GM18868 (cell line): ENCODE measurements around the gene FLNA.
"Not testable (repeated sequence)": the region's sequence is repeated elsewhere in the genome, so short reads cannot be mapped to it uniquely, and the experiment has no call there.

Source experiments
- ATAC-seq: cut with Tn5 transposase; IDR thresholded peaks from one replicate; pipeline ENCODE4 v1.9.1; 2021; ENCODE audit warnings: mild to moderate bottlenecking, moderate library complexity; ENCODE audit not compliant: unreplicated experiment

Gene FLNA, protein sequence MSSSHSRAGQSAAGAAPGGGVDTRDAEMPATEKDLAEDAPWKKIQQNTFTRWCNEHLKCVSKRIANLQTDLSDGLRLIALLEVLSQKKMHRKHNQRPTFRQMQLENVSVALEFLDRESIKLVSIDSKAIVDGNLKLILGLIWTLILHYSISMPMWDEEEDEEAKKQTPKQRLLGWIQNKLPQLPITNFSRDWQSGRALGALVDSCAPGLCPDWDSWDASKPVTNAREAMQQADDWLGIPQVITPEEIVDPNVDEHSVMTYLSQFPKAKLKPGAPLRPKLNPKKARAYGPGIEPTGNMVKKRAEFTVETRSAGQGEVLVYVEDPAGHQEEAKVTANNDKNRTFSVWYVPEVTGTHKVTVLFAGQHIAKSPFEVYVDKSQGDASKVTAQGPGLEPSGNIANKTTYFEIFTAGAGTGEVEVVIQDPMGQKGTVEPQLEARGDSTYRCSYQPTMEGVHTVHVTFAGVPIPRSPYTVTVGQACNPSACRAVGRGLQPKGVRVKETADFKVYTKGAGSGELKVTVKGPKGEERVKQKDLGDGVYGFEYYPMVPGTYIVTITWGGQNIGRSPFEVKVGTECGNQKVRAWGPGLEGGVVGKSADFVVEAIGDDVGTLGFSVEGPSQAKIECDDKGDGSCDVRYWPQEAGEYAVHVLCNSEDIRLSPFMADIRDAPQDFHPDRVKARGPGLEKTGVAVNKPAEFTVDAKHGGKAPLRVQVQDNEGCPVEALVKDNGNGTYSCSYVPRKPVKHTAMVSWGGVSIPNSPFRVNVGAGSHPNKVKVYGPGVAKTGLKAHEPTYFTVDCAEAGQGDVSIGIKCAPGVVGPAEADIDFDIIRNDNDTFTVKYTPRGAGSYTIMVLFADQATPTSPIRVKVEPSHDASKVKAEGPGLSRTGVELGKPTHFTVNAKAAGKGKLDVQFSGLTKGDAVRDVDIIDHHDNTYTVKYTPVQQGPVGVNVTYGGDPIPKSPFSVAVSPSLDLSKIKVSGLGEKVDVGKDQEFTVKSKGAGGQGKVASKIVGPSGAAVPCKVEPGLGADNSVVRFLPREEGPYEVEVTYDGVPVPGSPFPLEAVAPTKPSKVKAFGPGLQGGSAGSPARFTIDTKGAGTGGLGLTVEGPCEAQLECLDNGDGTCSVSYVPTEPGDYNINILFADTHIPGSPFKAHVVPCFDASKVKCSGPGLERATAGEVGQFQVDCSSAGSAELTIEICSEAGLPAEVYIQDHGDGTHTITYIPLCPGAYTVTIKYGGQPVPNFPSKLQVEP (N-terminal part only)

DNA sequence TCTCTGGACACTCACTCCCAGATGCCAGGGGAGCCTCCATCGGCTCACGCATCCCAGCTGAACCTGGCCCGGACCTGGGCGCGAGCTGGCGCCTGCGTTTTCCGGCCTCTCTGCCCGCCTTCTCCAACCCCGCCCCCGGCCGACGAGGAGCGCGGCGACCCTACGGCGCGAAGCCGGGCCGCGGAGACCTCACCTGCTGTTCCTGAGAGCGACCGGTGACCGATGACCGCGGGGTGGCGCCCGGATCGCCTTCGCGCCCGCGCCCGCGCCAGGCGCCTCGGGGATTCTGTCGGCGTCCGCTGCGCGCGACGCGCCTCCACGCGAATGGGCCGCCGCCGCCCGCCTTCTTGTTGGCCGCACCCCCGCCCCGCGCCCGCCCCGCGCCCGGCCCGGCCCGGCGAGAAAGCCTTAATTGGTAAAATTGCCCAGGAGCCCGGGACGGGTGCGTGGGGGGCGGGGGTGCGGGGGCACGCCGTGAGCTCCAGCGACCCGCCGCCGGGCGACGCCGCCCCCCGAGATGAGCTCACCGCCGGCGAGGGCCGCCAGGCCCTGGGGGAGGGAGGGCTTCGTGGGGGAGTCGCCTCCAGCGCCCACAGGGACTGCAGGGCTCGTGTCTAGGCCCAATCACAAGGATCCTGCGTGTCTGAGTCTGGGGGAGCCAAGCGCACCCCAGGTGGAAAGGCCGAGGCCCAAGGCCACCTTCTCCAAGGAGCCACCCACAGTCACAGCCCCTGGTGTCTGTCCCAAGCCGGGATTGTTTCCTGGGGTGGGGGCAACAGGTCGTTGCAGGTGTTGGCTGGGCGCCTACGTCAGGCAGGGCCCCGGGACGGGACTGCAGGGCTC lies at the start of gene FLNA:
Gene FLNA (minus strand): TSS at position 322 of the 843 bp plus-strand sequence. CDS start 3,389 bp downstream, outside the sequence.
- ATAC-seq = no peak

DNA sequence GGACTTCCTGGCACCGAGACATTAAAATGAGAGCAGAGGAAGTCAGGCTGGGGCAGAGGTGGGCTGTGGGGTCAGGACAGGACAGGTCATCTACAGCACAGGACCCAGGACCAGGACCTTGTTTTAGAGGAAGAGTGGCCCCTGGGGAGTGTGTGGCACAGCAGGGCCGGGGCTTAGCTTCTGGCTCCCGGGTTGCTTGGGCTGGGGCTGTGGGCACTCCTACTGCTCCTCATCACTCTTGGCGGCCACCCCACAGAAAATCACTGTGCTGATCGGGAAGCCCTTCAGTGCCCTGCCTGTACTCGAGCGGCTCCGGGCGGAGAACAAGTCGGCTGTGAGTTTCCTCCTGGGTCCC lies 45.9 kb upstream of the FLNA start:
- no peak for ATAC-seq

DNA sequence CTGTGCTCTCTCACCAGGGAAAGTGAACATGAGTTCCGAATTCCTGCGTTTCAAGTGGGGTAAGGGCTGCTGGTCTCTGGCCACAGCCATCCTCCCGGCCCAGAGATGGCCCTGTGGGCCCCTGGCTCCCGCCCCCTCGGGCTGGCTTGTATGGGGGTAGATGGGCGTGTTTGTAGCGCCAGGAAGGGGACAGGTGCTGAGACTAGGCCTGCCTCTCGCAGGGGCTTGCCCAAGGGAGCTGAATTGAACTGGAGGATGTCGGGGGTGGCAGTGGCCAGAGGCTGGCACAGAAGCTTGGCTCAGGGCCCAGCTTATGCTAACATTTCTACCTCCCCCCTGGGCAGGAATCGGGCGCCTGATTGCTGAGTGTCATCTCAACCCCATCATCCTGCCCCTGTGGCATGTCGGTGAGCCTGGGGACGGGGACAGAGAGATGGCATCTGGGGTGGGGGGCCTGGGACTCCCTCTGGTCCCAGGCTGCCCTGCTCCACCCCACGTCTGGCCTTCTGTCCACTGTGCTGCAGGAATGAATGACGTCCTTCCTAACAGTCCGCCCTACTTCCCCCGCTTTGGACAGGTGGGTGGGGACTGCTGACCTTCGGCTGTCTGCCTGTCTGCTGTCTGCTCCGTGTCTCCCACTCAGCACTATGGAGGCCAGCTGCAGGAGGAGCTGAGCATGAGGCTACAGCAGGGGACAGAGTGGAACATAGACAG lies 45.4 kb upstream of the FLNA start:
- ATAC-seq = no peak

DNA sequence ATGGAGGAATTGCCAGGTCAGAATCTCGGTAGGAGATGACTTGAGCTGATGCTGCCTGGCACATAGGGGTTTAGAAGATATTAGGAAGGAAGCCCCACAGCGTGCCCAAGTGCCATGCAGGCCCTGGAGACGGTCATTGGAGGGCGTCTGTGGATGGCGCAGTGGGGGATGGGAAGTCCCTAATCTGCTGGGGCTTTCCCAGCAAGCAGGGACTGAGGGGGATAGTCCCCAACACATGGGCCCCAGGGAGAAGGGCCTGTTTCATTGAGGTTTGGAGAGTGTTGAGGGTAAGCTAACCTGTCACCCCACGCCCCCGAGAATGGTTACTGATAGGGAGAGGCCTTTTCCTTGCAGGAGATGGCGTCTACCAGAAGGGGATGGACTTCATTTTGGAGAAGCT lies 44.8 kb upstream of the FLNA start:
- ATAC-seq = no peak

DNA sequence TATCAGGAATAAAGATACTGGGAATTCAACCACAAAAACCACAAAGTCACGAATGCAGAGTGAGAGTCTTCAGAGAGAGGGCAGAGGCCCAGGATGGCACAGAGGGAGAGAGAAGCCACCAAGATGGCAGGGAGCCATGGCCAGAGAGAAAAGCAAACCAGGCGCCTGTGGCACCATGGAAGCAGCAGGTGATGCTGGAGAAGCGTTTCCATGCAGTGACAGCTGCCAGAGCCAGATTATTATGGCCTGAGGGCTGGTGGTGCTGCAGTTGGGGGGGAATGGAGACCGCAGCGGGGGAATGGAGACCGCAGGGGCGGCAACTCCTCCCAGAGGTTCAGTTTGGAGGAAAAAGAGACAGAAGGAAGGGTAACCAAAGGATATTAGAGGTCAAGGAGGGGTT lies 42.7 kb upstream of the FLNA start:
- ATAC-seq = no peak

DNA sequence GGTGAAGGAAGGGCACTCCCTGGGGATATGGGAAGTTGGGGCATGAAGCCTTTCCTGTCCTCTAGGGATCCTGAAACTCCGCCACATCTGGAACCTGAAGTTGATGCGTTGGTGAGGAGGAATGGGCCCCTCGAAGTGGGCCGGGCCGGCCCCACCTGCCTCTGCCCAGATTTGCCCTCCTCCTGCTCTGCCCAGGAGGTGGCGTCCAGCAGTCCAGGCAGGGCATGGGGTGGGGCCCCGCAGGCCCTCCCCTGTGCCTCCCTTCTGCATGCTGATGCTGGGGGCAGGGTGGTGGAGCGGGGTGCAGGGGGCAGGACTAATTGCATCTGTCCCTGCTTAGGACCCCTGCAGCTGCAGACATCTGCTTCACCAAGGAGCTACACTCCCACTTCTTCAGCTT lies 38.7 kb upstream of the FLNA start:
- ATAC-seq = no peak

DNA sequence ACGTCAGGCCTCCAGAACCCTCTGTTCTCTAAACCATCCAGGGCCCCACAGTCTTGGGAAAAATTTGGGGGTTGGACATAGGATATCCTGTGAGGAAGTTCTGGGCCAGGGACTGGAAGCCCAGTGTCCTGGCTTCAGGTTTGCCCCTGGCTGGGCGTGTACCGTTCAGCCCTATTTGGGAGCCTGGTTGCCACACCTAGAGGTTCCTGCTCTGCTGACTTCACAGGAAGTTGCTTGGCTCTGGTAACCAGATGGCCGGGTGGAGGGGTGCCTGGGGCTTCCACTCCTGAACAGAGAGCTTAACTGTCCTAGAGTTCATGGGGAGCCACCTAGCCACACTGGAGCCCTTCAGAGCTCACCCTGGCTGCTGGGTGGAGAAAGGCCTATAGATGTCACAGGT lies 38.0 kb upstream of the FLNA start:
- ATAC-seq = no peak

DNA sequence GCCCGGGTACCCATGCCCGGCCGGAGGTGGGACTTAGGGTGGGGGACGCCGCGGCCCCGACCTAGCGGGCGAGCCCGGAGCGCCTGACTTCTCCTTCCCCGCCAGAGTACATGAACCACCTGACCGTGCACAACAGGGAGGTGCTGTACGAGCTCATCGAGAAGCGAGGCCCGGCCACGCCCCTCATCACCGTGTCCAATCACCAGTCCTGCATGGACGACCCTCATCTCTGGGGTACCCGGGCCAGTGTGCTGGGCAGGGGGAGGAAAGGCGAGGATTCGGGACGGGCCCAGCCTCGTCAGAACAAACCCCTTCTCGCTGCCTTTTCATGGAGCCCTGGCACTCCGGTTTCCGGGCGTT lies 37.5 kb upstream of the FLNA start:
- peak; percentile 62 for ATAC-seq

DNA sequence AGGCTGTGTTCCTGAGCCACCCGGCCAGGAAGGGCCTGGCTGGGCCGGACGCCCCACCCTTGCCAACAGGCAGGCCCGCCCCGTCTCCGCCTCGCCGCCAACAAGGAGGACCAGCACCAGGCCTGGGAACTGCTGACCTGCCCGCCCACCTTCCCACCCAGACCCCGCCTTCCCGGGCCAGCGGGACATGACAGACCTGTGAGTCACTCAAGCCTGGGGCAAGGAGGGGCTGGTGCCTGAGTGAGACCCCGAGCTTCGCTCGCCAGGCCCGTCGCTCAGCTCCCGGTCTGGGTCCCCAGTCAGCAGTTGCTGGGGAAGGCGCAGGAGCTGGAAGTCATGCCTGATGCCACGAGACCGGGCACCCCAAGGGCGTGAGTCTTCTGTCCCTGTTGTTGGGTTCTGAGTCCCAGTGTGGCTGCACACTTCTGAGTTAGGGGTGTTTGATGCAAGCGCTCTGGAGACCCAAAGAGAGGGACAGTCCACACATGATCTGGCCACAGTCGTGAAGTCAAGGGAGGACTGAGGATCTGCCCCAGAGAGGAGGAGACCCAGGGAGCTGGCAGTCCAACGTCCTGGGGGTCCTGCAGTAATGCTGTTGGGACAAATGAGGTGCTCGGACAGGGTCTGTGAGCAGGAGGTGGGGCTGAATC lies 34.9 kb upstream of the FLNA start, which contains the start of gene DNASE1L1:
Gene DNASE1L1 (minus strand): TSS at position 33 of the 650 bp plus-strand sequence. CDS start 3,686 bp downstream, outside the sequence.
- no peak for ATAC-seq

DNA sequence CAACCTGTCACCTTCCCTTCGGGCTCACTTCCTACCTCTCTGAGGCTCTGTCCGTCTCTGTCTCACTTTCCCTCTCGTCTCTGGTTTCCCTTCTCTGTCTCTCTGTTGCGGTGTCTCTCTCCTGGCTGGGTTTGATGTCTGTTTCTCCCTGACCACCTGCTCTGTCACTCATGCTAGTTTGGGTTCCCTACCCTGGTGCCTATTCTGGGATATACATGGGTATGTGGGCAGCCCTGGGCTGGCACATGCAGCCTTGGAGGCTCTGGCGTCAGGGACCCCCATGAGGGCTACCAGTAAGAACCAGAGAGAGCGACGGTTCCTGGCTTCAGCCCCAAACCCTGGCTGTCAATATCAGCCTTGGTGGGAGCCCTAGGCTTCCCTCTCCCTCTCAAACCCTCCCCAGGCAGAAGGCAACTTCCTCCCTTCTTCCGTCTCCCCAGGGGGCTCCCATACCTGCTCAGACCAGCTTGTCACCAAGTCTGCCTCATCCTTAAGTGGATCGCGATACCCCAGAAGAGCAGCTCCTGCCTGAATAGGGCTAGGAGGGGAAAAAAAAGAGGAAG lies 34.3 kb upstream of the FLNA start:
- no peak for ATAC-seq

DNA sequence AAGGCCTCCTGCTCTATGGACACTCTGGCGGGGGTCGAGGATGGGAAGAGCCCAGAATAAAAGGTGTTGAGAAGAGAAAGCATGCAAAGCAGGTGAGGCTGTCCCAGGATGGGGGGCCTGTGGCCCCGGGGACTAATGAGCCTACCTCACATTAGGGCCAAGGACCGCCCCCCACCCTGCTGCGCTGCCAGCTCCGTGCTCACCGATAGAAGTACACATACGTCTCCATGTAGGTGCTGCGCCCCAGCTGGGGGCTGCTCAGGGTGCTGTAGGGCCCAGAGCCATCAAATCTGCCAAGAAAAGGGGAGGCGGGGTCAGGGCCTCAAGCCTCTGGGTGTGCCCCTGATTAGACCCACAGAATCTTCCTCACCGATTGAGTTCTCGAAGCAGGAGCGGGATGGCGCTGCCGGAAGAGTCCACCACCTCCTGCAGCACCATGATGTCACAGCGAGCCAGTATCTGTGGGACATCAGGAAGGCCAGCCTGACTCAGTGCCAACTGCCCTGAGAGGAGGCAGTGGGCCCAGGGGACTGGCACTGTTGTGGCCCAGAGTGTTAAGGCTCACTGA lies 30.3 kb upstream of the FLNA start:
- no peak for ATAC-seq

DNA sequence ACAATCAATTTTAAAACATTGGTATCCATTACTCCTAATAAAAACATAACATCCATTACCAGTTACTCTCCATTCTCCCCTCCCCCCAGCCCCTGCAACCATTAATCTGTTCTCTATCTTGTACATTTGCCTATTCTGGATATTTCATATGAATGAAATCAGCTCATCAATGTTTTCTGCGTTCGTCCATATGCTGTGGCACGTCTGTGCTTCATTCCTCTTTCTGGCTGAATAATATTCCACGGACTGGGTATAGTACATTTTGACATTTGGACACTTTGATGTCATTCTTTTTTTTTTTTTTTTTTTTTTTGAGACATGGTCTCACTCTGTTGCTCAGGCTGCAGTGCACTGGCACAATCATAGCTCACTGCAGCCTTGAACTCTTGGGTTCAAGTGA lies 29.4 kb upstream of the FLNA start:
- ATAC-seq = no peak

DNA sequence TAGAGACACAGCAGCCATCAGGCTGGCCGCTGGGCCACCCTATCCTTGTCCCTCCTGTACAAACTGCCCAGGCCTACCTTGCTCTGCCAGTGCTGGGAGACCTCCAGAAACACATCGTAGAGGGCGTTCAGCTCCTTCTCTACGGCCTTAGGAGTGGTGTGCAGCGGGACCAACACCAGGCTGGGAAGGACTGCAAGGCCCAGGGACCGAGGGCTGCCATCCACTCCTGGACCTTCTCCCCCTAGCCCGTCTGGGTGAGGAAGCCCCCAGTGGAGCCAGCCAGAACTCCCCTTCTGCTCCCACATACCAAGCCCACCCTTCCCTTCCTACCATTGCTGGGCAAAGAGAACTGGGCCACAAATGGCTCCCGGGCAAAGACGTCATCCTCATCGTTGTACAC lies 28.8 kb upstream of the FLNA start:
- no peak for ATAC-seq

DNA sequence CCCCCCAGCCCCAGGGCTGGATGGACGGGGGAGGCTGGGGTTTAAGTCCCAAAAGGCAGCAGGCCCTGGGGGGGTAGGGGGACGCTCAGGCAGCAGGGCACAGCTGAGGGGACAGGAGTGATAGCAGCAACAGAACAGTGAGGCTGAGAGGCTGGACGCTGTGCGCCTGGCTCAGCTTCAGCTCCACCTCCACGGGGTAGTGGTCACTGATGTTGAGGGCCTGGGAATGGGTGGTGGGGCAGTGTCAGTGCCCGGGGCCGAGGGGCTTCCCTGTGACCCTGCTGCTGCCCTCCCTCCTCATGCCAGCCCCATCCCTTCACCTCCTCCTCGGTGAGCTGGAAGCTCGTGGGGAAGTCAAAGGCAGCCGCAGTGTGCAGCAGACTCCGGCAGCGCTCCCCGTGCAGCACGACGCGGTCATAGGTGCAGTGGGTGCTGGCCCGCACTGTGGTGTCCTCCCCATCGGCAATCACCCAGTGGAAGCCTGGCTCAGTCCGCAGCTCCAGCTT lies 28.2 kb upstream of the FLNA start:
- no peak for ATAC-seq

DNA sequence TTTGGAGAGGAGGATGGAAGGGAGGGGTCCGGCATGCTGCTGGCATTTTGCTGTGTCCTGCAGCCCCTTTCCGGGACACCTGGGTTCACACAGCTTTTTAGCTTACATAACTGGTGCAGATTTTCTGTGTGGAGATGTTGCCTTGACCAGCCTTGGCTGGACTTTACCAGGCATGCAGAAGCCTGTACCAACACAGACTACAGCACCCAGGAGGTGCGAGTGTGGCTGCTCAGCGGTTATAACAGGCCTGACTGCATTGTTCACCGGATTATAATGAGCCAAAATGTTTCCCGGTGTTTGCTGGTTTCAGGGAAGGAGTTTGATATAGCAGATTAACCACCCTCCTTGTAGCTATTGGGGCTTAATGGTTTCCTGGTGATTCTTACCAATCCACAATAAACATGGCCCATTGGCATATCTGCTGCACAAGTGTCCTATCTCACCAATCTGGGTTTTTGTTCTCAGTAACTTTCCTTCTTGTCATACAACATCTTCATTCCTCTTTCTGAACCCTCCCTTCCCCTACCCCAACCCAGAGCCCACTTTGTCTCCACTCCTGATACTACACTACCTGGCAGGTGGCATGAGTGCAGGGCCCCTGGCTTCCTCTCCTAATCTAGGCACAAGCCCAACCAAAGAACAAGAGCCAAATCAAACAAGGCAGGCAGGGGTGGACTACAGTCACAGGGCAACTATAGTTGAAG lies 27.6 kb upstream of the FLNA start:
- ATAC-seq = no peak

DNA sequence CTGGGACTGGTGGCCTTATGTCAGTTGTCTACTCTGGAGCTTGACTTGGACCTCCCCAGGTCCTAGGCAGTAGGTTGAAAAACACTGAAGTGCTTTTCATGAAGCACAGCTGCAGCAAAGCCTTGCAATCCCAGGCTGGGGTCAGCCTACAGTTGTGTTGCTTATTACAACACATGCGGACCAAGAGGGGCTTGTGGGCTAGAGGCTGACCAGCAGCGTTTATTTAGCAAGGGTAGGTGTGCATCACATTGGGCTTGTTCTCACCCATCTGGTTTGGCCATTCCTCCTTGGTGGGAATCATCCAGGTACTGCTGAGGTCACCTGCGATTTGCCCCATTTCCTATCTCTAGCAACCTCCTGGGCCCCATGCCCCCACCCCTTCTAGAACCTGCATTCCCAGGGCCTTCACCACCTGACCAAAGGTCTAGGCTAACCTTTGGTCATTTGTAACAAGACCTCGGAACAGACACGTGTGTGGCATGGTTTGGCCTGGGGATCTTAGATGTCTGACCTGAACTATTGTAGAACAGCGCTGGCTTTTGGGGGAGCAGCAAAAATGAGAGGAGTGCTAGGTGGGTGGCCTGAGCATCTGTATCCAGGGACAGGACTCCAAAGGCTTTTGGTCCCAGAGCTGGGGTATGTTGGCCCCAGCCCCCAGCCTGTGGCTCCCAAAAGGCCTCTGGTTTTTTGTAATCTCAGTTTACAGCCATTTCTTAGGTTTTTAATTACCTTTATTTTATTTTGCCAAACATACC lies 26.8 kb upstream of the FLNA start:
- no peak for ATAC-seq

DNA sequence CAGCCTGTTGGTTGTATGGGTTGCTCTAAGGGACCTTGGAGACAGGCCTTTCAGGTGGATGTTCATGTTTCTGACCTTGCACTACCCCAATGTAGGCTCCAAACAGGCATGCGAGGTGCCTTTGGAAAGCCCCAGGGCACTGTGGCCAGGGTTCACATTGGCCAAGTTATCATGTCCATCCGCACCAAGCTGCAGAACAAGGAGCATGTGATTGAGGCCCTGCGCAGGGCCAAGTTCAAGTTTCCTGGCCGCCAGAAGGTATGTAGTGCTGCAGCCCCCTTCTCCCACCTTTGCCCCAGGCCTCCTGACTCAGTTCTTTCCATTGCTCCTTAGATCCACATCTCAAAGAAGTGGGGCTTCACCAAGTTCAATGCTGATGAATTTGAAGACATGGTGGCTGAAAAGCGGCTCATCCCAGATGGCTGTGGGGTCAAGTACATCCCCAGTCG lies 26.0 kb upstream of the FLNA start:
- not testable (repeated sequence) for ATAC-seq
